NCI-H2029 treated with DMSO at 0.1 percent for 48 hours (cell line): ENCODE data around the gene IL1RAPL2.
"Not testable (repeated sequence)": the region's sequence is repeated elsewhere in the genome, so short reads cannot be mapped to it uniquely, and the experiment has no call there.

Experiments
- DNase-seq: peaks from one replicate; lab custom pipeline; 2025; lab: John Stamatoyannopoulos, UW

IL1RAPL2 gene

DNA sequence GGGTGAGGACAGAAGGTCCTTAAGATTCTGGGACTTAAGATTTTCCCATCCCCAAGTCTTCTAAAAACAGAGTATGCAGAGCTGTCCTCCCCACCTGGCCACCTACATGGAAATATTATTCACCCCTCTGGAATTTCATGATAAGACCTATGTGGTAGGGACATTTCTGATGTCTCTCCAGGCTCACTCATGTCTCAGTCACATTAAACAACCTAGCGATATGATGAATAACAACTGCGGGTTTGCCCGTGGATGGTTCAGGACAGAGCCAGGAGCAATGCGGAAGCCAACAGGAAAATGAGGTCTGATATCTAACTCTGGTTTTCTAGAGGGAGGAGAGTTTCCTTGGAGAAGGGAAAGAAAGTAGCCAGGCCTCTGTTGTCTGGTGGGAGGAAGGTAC is 607.1 kb downstream of the IL1RAPL2 start:
- no peak for DNase-seq

DNA sequence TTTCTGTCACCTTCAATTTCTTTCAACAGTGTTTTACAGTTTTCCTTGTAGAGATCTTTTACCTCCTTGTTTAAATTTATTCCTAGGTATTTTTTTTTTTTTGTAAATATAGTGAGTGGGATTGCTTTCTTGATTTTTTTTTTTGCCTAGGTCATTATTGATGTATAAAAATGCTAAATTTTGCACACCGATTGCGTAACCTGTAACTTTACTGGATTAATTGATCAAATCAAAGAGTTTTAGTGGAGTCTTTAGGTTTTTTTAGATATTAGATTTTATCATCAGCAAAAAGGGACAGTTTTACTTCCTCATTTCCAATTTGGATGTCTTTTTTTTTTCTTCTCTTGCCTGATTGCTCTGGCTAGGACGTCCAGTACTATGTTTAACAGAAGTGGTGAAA is 613.6 kb downstream of the IL1RAPL2 start:
- DNase-seq: no peak

DNA sequence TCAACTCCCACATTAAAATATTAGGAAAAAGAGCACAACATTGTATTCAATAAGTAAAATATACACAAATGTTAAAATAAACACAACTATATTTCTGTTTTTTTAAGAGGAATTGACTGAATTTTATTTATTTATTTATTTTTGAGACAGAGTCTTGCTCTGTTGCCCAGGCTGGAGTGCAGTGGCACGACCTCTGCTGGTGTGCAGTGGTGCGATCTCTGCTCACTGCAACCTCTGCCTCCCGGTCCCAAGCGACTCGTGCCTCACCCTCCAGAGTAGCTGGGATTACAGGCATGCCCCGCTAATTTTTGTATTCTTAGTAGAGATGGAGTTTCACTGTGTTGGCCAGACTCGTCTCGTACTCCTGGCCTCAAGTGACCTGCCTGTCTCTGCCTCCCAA is 623.1 kb downstream of the IL1RAPL2 start:
- DNase-seq: no peak

DNA sequence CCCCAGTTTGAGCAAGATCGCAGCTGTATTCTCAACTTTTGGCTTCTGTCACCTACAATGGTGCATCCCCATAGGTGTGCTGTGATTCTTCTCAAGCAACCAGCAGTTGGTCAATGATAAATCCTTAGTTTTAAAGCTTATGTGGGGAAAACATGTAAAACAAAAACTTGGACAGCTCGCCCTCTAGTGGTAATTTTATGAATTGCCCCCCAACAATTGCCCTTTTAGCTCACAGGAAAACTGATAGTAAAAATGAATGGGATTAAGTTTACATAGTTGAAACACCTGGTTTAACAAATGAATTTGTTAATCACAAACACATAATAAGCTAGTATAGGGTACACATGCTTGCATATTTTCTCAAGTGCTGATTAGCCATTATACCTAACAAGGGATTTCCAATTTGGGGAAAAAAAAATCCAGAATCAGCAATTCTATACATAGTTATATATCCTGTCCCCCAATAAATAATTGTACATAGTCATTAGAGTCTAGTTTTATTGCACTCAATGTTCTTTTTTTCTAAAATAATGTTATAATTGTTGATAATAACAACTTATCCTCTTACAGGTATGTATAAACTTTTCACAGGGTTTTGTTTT is 624.4 kb downstream of the IL1RAPL2 start:
- no peak for DNase-seq

DNA sequence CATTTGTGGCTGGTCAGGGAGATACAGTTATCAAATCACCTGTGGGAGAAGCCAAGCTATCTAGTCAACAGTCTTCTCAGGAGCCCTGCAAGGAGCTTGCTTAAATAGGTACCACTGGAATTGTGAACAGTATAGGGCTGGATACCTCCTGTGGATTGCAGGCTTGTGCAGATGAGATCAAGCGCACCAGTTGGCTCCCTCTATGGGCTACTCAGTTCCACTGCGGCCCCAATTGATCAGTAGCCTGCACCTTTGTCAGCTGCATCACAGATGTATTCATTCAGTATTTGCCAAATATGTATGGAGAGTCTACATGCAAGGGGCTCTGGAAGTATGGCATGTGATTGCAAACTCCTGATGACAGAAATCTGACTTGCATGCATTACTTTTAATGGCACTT is 625.9 kb downstream of the IL1RAPL2 start:
- no peak for DNase-seq

DNA sequence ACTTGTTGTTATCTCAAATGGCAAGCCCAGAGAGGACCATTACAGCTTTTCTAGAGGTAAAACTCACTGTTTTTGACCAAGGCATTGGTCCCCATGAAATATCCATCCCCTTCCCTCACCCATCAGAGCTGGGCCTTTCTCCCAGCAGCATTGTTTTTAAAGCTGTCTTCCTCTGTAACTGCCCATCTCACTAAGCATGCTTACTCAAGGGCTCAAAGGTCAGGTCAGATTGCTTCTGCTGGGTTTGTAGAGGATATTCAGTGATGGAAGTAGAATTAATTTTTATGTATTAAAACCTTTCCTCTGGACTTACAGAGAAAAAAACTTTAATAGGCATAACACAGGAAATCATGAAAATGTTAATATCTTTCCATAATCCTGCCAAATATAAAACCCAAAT is 643.4 kb downstream of the IL1RAPL2 start:
- DNase-seq: no peak

DNA sequence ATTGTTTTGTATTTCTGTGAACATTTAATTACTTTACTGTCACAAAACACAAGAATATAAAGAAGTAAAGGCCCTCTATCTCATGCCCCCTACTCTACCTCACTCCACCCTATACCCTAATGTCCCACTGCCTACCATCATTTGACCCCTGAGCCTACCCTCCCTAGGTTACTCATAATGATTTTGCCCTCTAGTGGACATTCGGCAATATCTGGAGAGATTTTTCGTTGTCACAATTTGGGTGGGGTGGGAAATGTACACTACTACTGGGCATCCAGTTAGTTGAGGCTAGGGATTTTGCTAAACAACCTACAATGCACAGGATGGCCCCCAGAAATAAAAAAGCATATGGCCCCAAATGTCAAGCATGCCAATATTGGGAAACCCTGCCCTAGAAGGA is 644.3 kb downstream of the IL1RAPL2 start:
- no peak for DNase-seq

DNA sequence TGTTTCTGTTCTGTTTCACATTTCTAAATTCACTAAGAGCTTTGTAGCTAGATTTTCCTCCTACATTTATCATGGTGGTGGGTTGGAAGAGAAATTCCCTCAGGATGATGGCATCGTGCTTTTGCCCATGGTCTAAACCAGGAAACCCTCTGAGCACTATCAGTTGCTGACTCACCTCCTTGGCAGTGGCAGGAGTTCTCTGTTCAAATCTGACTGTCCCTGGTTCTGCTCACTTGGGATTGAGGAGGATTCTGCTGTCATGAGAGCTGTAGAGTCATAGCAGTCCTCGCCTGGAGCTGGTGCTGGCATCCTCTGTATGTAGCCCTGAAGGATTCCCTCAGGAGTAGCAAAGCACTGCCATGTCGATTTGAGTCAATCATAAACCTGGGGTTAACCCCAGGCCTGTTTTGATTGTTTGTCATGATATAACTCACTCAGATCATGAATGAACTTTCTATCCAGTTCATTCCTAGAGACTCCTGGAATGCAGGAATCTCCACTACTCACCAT is 645.1 kb downstream of the IL1RAPL2 start:
- no peak for DNase-seq

DNA sequence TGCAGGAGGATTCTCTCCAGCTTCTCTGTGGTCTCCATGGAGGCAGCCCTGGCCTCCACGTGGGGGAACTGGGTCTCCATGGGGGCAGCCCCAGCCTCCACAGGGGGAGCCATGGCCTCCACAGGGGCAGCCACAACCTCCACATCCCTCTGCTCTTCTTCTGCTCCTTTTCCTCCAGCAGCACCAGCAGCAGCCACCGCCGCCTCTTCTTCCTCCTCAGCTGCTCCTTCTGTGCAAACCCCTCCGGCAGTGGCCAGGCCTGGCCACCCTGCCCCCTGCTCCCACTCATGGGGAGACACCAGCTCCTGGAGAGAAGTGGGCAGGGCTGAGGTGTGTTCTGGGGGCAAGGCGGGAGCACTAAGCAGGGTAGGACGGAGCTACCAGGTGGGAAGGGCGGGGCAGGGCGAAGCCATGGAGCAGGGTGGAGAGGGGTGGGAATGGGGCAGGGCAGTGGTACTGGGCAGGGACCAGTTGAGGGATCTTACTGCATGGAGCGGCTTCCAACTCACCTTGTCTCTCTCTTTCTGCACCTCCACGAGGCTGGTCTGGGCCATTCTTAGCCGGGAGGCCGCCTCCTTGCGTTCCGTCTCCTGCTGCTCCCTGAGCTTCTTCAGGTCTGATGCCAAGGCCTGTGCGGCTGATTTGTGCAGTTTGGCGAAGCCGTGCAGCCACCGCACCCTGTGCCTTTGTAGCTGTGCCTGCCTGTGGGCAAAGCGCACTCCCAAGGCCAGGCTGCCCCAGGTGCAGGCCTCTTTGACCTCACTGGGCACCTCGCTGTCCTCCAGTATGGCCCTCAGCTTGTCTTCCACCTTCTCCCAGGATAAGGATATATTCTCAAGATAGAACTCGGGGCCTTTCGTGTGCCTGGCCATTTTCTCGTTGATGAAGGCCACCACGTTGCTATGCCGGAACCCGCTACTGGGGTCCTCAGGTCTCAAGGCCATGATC is 653.7 kb downstream of the IL1RAPL2 start:
- DNase-seq: no peak

DNA sequence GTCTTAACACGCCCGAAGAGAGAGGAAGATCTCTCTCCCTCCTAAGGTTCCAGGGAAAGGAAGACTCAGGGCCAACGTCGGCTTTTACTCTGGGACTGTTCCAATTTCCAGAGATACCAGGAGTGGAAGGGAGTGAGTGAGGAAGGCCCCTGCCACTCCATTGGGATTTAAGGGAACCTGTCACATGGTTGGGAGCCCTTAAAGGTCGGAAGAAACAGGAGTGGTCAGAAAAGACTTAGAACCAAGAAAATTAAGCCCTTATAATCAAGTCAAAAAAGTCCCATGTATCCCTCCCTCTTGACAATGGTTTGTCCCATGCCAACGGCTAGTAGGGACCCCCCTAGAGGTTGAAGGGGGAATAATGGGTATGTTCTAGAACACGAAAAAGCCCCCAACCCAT is 654.6 kb downstream of the IL1RAPL2 start, which contains the start of gene TEX13A:
Gene TEX13A, minus strand, starts transcription at position 59 of the 400 bp plus-strand sequence. CDS start 297 bp downstream, outside the sequence.
- DNase-seq: no peak

DNA sequence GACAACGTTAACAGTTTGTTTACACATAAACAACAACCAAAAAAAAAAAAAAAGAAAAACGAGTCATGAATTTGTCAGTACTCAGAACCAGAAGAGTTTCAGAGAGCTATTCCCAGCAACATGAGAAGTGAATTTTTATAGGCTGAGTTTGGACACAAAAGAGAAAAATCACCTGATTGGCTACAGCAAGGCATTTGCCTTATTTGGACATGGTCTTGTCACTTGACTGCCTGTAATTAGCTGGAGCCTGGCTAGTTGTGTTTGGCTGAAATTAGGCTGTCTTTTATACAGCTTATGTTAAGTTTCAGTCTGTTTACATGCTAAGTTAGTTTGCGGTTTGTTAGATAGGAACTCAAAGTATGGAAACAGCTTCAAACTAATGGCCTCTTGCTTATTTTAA is 655.4 kb downstream of the IL1RAPL2 start:
- DNase-seq: no peak

DNA sequence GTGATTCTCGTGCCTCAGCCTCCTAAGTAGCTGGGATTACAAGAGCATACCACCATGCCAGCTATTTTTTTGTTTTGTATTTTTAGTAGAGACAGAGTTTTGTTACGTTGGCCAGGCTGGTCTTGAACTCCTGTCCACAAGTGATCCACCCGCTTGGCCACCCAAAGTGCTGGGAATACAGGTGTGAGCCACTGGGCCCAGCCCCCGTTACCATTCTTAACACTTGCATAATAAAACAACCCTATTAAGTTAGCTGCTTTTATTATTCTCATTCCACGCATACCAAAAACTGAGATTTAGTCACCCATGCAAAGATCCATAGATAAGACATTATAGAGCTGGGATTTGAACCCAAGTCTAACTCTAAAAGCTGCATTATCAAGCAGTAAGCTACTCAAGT is 660.5 kb downstream of the IL1RAPL2 start:
- DNase-seq: no peak

DNA sequence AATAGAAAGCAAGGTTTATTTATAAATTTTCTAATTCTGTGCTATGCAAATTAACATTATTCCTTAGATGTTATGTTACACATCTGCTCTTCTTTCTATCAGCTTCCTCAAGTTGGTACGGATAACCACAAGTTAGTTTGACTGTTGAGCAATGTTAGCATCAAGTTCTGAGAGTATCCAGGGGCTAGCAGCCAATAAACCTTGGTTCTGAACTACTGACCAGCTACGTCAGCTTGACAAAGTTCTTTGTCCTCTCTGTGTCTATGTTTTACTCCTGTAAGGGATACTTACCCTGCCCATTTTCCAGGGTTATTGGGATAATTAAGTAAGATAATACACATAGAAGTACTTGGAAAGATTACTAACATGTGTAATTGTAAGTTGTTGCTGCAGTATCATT is 662.6 kb downstream of the IL1RAPL2 start:
- DNase-seq: no peak

DNA sequence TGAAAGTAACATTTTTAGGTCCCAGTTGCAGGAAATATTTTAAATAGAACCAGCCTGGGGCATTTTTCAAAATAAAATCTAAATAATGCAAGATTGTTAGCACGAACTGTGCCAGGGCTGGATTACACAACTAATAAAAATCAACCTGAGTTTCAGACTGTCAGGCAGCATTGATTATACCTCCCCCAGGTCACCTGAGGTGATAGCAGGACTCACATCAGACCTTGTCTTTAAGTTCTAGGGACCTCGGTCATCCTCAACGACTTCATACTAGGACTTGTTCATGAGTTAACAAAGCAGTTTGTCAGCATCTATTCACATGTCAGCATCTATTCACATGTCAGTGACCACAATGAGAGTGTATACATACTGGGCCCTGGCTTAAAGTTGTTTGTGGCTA is 663.1 kb downstream of the IL1RAPL2 start:
- no peak for DNase-seq

DNA sequence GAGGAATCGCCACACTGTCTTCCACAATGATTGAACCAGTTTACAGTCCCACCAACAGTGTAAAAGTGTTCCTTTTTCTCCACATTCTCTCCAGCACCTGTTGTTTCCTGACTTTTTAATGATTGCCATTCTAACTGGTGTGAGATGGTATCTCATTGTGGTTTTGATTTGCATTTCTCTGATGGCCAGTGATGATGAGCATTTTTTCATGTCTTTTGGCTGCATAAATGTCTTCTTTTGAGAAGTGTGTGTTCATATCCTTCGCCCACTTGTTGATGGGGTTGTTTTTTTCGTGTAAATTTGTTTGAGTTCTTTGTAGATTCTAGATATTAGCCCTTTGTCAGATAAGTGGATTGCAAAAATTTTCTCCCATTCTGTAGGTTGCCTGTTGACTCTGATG is 671.4 kb downstream of the IL1RAPL2 start:
- DNase-seq: not testable (repeated sequence)

DNA sequence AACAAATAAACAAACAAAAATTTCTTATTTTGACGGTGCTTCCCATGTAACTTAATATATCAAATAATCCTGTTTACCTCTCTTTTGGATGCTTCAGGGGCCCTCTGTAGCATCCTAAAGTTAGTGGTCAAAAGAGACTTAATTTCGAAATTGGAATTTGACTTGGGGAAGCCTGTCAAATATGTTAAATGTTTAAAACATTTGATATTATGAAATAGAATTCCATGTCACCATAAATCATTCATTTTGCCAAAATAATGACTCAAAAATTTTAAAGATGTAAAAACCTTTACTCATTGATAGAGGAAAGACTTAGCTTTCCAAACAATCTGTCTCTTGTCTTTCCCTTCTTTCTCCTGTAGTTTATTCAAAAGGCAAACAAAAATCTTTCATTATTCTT is 675.1 kb downstream of the IL1RAPL2 start:
- DNase-seq: no peak

DNA sequence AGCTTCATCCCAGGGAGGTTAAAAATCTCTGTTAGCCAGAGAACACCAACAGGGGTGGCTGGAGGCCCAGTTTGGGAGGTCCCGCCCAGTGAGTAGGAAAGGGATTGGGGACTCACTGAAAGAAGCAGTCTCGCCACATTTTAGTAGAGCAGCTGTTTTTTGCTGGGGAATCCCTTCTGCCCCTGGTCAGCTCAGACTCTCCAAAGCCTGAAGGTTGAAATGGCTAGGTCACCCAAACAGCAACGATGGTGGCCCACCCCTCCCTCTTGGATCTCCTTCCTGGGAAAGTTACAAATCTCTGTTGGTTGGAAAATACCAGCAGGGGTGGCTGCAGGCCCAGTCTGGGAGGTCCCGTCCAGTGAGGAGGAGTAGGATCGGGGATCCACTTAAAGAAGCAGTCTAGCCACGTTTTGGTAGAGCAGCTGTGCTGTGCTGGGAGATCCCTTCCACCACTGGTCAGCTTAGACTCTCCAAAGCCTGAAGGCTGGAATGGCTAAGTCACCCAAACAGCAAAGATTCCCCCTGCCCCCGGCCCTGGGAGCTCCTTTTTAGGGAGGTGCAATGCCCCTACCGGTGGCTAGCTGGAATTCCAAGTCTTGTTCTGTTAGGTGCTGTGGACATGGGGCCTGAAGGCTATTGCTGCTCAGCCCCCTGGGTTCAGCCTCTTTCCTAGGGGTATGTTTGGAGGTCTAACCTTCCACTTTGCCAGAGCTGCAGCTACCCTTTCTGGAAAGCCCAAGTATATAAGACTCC is 694.5 kb downstream of the IL1RAPL2 start:
- no peak for DNase-seq

DNA sequence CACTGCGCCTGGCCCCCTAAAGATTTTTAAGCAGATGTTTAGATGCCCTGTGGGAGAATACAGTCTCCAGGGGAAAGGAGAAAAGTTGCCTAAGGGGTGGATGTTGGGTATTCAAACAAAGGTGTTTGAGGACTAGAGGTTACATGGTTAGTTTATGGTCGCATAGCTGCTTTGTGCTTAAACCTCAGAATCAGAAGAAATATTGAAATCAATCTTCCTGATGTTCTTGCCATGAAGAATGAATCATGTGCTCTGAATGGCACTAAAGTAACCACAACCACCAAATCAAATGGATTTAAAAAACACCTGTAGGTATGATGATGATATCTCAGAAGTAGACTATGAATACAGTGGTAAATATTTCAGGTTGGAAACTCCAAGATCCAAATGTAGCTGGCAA is 697.2 kb downstream of the IL1RAPL2 start:
- no peak for DNase-seq

DNA sequence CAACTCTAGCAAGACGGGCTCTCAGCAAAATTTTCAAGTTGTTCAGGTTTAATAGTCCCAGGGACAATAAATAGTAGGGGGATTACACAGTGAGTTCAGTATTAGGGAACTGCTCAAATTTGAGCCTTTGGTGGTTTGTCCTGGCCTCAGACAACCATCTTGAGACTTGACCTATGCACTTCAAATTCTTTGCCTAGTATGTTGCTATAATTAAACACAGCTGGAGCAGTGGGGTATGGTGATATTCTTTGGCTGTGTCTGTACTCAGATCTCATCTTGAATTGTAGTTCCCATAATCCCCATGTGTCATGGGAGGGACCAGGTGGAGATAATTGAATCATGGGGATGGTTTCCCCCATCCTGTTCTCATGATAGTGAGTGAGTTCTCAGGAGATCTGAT is 697.8 kb downstream of the IL1RAPL2 start:
- no peak for DNase-seq

DNA sequence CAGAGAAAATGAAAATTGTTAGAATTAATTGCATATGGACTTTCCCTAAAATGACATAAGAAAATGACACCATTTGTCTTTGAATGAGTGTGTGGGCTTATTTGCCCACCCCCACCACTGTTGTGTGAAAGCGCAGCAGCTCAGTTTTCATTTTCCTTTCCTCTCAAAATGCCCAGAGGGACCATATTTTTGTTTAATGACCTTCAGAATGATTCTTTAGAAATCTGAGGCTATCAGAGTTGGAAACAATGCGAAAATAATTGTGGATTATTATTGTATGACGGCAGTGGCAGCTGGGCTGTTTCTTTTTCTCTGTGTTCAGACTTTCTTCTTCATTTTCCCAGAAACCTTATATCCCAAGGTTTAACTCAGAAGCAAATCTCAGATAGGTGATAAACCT is 699.1 kb downstream of the IL1RAPL2 start:
- no peak for DNase-seq

DNA sequence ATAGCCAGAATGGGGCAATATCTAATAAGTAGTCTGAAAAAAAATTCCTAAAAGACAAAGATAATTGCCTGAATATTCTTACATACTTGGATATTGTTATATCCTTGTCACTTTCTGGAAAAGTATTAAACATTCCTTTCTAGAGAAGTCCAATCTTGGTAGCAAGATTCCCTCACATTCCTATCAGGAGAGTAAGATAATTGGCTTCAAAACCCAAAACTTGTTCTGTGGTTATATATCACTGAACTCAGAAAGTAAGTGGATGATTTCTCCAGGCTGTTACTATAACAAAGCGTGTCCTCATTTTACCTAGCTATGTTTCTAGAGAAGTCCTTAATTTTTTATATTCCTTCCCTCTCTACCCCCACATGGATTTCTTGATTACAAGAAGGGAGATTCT is 700.5 kb downstream of the IL1RAPL2 start:
- DNase-seq: no peak

DNA sequence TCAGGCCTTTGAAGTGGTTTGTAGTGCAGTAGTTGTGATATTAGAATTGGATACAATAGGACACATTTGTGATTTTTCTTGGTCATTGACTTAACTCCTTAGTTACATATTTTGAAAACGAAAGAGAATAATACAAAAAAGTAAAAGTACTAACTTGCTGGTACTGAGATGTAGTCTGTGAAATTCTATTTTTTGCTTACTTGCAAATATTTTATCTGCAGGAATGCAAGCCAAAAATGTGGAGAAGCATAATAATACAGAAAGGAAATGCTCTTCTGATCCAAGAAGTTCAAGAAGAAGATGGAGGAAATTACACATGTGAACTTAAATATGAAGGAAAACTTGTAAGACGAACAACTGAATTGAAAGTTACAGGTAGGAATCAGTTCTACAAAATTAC is 701.2 kb downstream of the IL1RAPL2 start:
- DNase-seq: no peak

DNA sequence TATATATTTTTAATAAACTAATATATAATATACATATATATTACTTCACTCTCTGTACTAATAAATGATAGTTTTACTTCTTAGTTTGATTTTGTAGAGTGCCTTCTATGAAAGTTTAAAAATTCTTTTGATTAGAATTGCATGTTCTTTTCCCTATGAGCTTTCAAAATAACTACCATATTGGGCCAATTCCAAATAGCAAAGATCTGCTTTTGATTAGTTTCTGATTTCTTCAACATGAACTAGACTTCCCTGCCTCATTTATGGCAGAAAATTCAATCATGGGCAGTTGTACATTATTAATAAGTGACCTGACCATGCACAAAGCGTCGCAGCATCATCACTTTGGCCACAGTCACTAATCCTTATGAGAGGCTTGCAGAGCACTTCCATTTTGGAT is 703.4 kb downstream of the IL1RAPL2 start:
- no peak for DNase-seq
